Prostate gland (tissue), 2 donors: Measurements from ENCODE around the gene NIPAL1.

Source experiments
- POLR2A ChIP-seq: fragments of 450-650 bp; IDR thresholded peaks from one replicate; pipeline ENCODE4 v1.6.1; 2016; ENCODE audit warnings: antibody characterized with exemption, mild to moderate bottlenecking
- POLR2AphosphoS5 ChIP-seq: sonication (generic); formaldehyde crosslinking; IDR thresholded peaks from one replicate; pipeline ENCODE4 v1.6.1; 2017; ENCODE audit warnings: antibody characterized with exemption
- TF ChIP-seq, protein P1 (sequence below), 4 experiments: fragments of 200-600 bp in 2 of 4; fragments of 450-650 bp in 2 of 4; sonication (generic) in 2 of 4; IDR thresholded peaks; 1 replicate in 3 of 4; 2 replicates in 1 of 4; pipeline ENCODE4 v1.5.1; 2016 to 2019; ENCODE audit warnings: antibody characterized with exemption in 4 of 4, mild to moderate bottlenecking in 2 of 4, moderate library complexity in 2 of 4

- TF ChIP-seq, protein P1, sequence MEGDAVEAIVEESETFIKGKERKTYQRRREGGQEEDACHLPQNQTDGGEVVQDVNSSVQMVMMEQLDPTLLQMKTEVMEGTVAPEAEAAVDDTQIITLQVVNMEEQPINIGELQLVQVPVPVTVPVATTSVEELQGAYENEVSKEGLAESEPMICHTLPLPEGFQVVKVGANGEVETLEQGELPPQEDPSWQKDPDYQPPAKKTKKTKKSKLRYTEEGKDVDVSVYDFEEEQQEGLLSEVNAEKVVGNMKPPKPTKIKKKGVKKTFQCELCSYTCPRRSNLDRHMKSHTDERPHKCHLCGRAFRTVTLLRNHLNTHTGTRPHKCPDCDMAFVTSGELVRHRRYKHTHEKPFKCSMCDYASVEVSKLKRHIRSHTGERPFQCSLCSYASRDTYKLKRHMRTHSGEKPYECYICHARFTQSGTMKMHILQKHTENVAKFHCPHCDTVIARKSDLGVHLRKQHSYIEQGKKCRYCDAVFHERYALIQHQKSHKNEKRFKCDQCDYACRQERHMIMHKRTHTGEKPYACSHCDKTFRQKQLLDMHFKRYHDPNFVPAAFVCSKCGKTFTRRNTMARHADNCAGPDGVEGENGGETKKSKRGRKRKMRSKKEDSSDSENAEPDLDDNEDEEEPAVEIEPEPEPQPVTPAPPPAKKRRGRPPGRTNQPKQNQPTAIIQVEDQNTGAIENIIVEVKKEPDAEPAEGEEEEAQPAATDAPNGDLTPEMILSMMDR (IDR thresholded peaks at IDR 0.05): no peak
- TF ChIP-seq POLR2A: no peak
- TF ChIP-seq POLR2AphosphoS5: no peak
Observed at GRCh38 chr4:48021100-48021499, 4.5 kb downstream of the NIPAL1 start.
